HepG2 (cell line): Measurements from ENCODE around the gene BLOC1S1. TPM values are rescaled to one million over a fixed set of nuclear protein-coding genes. Genes with fewer than 3 reads are reported as not detected.

ENCODE experiments used
- ATAC-seq: fragments of 200-7000 bp; cut with Tn5 transposase; 3 replicates; pipeline ENCODE4 v1.9.1; 2020; ENCODE audit warnings: mild to moderate bottlenecking, moderate library complexity
- BruUV-seq: library from RNA; stranded (reverse); fragments of 400-500 nt; replicated peaks from 2 replicates; lab custom pipeline; 2021; lab: Mats Ljungman, UMichigan
- CTCF ChIA-PET: fragments of 300-600 bp; formaldehyde crosslinking; extraction: SDS; loops from one replicate; lab custom pipeline; 2021; ENCODE audit warnings: low total read pairs, inconsistent platforms, low intra/inter-chr PET ratio; lab: Yijun Ruan, JAX
- POLR2A ChIA-PET: fragments of 350-600 bp; sonication (Branson Sonifier 250); formaldehyde crosslinking; loops from one replicate; lab custom pipeline; 2020; ENCODE audit warnings: antibody characterized with exemption, inconsistent platforms; lab: Yijun Ruan, JAX
- DNase-seq: peaks from one replicate; pipeline ENCODE4 v3.0.0-alpha.2; 2015; ENCODE audit warnings: low spot score
- FAIRE-seq: peaks from 3 replicates; lab custom pipeline; 2011; peaks lifted over from hg19 to GRCh38; lab: Jason Lieb, UNC
- H2AFZ ChIP-seq: one replicate; pipeline ENCODE4 v1.6.1; 2011; ENCODE audit warnings: low read length, inconsistent platforms
- H3K27ac ChIP-seq: fragments of 300-600 bp; 3 replicates; pipeline ENCODE4 v1.8.0; 2011; ENCODE audit warnings: mixed run types, mild to moderate bottlenecking, mixed read lengths, low read length, inconsistent platforms; ENCODE audit not compliant: insufficient read depth; ENCODE audit errors: extremely low read length
- H3K27me3 ChIP-seq, 2 experiments: fragments of 200-600 bp in 1 of 2; 2 replicates in 1 of 2; 3 replicates in 1 of 2; pipeline versions ENCODE4 v1.6.0 to v1.8.0; 2011; ENCODE audit warnings: low read length in 2 of 2, mild to moderate bottlenecking in 2 of 2, moderate library complexity in 2 of 2, inconsistent platforms in 1 of 2; ENCODE audit not compliant: insufficient read depth in 2 of 2, control insufficient read depth in 1 of 2
- H3K36me3 ChIP-seq, 2 experiments: fragments of 200-600 bp in 1 of 2; replicated peaks in 1 of 2; 2 replicates in 1 of 2; 3 replicates in 1 of 2; pipeline versions ENCODE4 v1.5.1 to v1.8.0; 2011; ENCODE audit warnings: low read length in 2 of 2, inconsistent platforms in 1 of 2; ENCODE audit not compliant: insufficient read depth in 2 of 2, control insufficient read depth in 1 of 2
- H3K4me1 ChIP-seq: 2 replicates; pipeline ENCODE4 v1.5.1; 2012; ENCODE audit warnings: low read length, inconsistent platforms; ENCODE audit not compliant: insufficient read depth
- H3K4me2 ChIP-seq: 2 replicates; pipeline ENCODE4 v1.6.0; 2011; ENCODE audit warnings: low read depth, low read length, inconsistent platforms
- H3K4me3 ChIP-seq, 3 experiments: fragments of 200-600 bp in 1 of 3; sonication (generic), shearing (Covaris generic) in 1 of 3; replicated peaks in 1 of 3; 2 replicates each; pipeline ENCODE4 v1.5.1; 2011 to 2016; ENCODE audit warnings: low read length in 3 of 3, inconsistent platforms in 2 of 3, low read depth in 2 of 3, mild to moderate bottlenecking in 2 of 3, control low read depth in 1 of 3, mixed read lengths in 1 of 3; ENCODE audit not compliant: insufficient read depth in 1 of 3
- H3K79me2 ChIP-seq: one replicate; pipeline ENCODE4 v1.6.1; 2011; ENCODE audit warnings: low read length, inconsistent platforms; ENCODE audit not compliant: insufficient read depth
- H3K9ac ChIP-seq: 2 replicates; pipeline ENCODE4 v1.6.0; 2011; ENCODE audit warnings: mild to moderate bottlenecking, low read depth, low read length, inconsistent platforms; ENCODE audit not compliant: insufficient read depth
- H3K9me3 ChIP-seq: 2 replicates; pipeline ENCODE4 v1.5.1; 2012; ENCODE audit warnings: mild to moderate bottlenecking, low read length
- H4K20me1 ChIP-seq: 2 replicates; pipeline ENCODE4 v1.6.0; 2011; ENCODE audit warnings: inconsistent platforms, mild to moderate bottlenecking, low read length, moderate library complexity; ENCODE audit not compliant: insufficient read depth
- ELF4 ChIP-seq: sonication (generic); formaldehyde crosslinking; IDR thresholded peaks from 2 replicates; pipeline ENCODE4 v1.5.0; 2020; ENCODE audit warnings: missing genetic modification reagents, mild to moderate bottlenecking, moderate library complexity, borderline replicate concordance
- GZF1 ChIP-seq: sonication (generic); formaldehyde crosslinking; IDR thresholded peaks from 2 replicates; pipeline ENCODE4 v1.5.1; 2020; ENCODE audit warnings: mild to moderate bottlenecking, missing genetic modification reagents
- IKZF4 ChIP-seq: sonication (generic); formaldehyde crosslinking; IDR thresholded peaks from 2 replicates; pipeline ENCODE4 v1.5.1; 2020; ENCODE audit warnings: borderline replicate concordance, mild to moderate bottlenecking, low read depth, missing genetic modification reagents; ENCODE audit errors: not compliant biosample characterization
- ISL2 ChIP-seq: sonication (generic); formaldehyde crosslinking; IDR thresholded peaks from 2 replicates; pipeline ENCODE4 v1.5.0; 2020; ENCODE audit warnings: missing genetic modification reagents
- PITX1 ChIP-seq: sonication (generic); formaldehyde crosslinking; IDR thresholded peaks from 2 replicates; pipeline ENCODE4 v1.5.1; 2020; ENCODE audit warnings: mild to moderate bottlenecking, missing genetic modification reagents
- PRPF4 ChIP-seq: fragments of 200-400 bp; formaldehyde crosslinking; IDR thresholded peaks from 2 replicates; pipeline ENCODE4 v1.6.1; 2016; ENCODE audit warnings: low read length, low read depth; ENCODE audit not compliant: poor library complexity, severe bottlenecking
- ZBTB34 ChIP-seq: sonication (generic); formaldehyde crosslinking; IDR thresholded peaks from 2 replicates; pipeline ENCODE4 v1.8.0; 2022; ENCODE audit warnings: mild to moderate bottlenecking, missing genetic modification reagents
- ZNF230 ChIP-seq: sonication (generic); formaldehyde crosslinking; IDR thresholded peaks from 2 replicates; pipeline ENCODE4 v1.4.0; 2020; ENCODE audit warnings: mild to moderate bottlenecking, missing genetic modification reagents
- ZNF3 ChIP-seq: IDR thresholded peaks from 2 replicates; pipeline ENCODE4 v1.7.0; 2017; ENCODE audit warnings: inconsistent platforms
- ZNF333 ChIP-seq: sonication (generic); formaldehyde crosslinking; IDR thresholded peaks from 2 replicates; pipeline ENCODE4 v1.4.0; 2020; ENCODE audit warnings: mild to moderate bottlenecking, missing genetic modification reagents, borderline replicate concordance
- ZNF746 ChIP-seq: sonication (generic); formaldehyde crosslinking; IDR thresholded peaks from 2 replicates; pipeline ENCODE4 v1.8.0; 2022; ENCODE audit warnings: mild to moderate bottlenecking, missing genetic modification reagents
- ZUFSP ChIP-seq: sonication (generic); formaldehyde crosslinking; IDR thresholded peaks from 2 replicates; pipeline ENCODE4 v1.9.0; 2021; ENCODE audit warnings: missing genetic modification reagents, mild to moderate bottlenecking, borderline replicate concordance
- WGBS: methylation state at CpG from one replicate; pipeline ENCODE4 v1.1.6; 2017; ENCODE audit warnings: low lambda C conversion rate; 5-methylcytosine and 5-hydroxymethylcytosine counted together
- in situ Hi-C: cut with HindIII; loops from 2 replicates; pipeline ENCODE4 v1.10.0; 2017; ENCODE audit warnings: low pct_unique_long_range_greater_than_20kb; ENCODE audit not compliant: extremely low pct_ligation_motif_present
- intact Hi-C: fragments of 100-400 bp; cut with micrococcal nuclease; formaldehyde crosslinking; loops from one replicate; pipeline ENCODE4 v1.10.0; 2022; ENCODE audit not compliant: unreplicated experiment
- polyA plus RNA-seq, 8 experiments: library from polyadenylated mRNA; depleted of rRNA in 3 of 8; stranded (reverse) in 7 of 8; unstranded in 1 of 8; fragments of >200 nt; fragmentation: Illumina TruSeq in 4 of 8; extraction: Trizol in 4 of 8; gene quantifications; 2 replicates each; pipeline versions ENCODE4 v1.2.1 to v1.2.3, GENCODE V29; 2011 to 2016; ENCODE audit warnings: low read depth in 4 of 8, missing spikeins in 1 of 8, mixed read lengths in 1 of 8; ENCODE audit not compliant: insufficient read depth in 1 of 8
- total RNA-seq, 5 experiments: library from RNA; depleted of rRNA; stranded (reverse); fragments of >200 nt; fragmentation: Illumina TruSeq; extraction: Trizol; gene quantifications; 2 replicates each; pipeline ENCODE4 v1.2.3, GENCODE V29; 2016; ENCODE audit warnings: low read depth in 1 of 5

The BLOC1S1 gene
- total and polyA plus RNA-seq, 2 of the 13 experiments (the other 11 are each of a cell fraction or from before 2014, with no cell fraction given), result 55.1 to 95.3 TPM

- ChIA-PET CTCF (interaction anchor here (3.4 kb wide), 1 partner anchor 12 kb away, joined by 36 read pairs; no protein-coding TSS in a partner anchor), POLR2A (interaction anchor here (1.0 to 2.0 kb wide), 4 partner anchors 9 to 249 kb away, joined by 3 to 14 read pairs (median 6); partner anchors contain the start of genes BLOC1S1 and RAB5B)
- Histone ChIP-seq H3K4me1 (peaks cover 70% of the 10 kb centered on the region), H2AFZ (no peak overlapping the region), H3K79me2 (peaks cover 12% of the 10 kb centered on the region), H4K20me1 (0 out of 2 replicates have a peak, but pooled peaks cover 8% of the 10 kb centered on the region), H3K4me3 (no peak overlapping the region), H3K9ac (no peak overlapping the region), H3K9me3 (no peaks in the 10 kb centered on the region), H3K4me2 (no peak overlapping the region), H3K27ac (no peak overlapping the region), H3K36me3 (peaks cover 10 to 25% of the 10 kb centered on the region in 2 experiments; a peak in 4 of 5 replicates), H3K27me3 (no peaks in the 10 kb centered on the region; a peak in 1 of 5 replicates)
- in situ Hi-C loops (no loop called here), intact Hi-C loops (loop anchor here (1.0 to 5.0 kb wide), 2 partner anchors 12 to 538 kb away; no protein-coding TSS in a partner anchor)
- TF ChIP-seq IKZF4 (CRISPR knock-in tag) (no peak), ZNF3 (CRISPR knock-in tag) (no peak), ELF4 (no peak), ZNF746 (CRISPR knock-in tag) (no peak), PITX1 (no peak), ZBTB34 (CRISPR knock-in tag) (no peak), ZNF333 (CRISPR knock-in tag) (no peak), GZF1 (CRISPR knock-in tag) (no peak), ZNF230 (no peak), PRPF4 (no peak), ZUFSP (no peak), ISL2 (CRISPR knock-in tag) (no peak)
- BruUV-seq, result no TSS peak
- ATAC-seq (no peak), DNase-seq (no peak), FAIRE-seq (no peak)
- 100% methylated on average over 3 of the region's 3 CpGs for WGBS
These were observed 9.1 kb downstream of the BLOC1S1 start for GRCh38 chr12:55724940-55725309.
